ENCODE results near the gene ITGA1.

DNA sequence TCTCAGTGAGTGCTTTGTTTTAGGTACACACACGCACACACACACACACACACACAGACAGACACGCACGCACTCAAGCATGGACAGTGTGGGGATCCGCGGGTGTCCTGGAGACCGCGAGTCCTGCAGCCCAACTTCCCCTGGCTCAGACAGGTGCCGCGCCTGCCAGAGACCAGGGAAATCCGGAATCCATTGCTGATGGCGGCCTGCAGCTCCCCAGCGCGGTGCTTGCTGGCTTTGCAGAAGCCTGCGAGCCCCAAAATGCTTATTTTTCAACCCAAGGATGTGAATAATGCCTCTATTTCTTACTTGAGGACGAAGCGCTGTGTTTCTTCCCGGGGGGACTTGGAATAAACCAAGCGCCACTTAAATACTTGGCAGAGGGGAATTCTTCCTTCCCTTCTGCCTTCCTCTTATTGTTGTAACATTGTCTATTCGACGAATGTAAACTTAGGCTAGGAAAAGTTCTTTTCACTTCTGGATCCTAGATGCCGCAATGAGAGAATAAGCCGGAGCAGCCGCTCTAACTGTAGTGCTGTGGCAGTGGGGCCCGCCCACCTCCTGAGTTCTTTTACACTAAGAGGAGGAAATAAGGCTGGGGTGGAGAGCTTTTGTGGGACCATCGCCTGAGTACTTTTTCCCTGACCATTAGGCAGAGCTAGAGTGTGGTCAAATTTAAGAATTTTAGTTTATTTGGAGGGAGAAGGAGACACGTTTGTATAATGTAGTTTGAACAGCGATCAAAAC lies 202.2 kb downstream of the ITGA1 start:
- TF ChIP-seq POLR2A (IDR thresholded peaks at IDR 0.05): no peak
- TF ChIP-seq, protein P1, sequence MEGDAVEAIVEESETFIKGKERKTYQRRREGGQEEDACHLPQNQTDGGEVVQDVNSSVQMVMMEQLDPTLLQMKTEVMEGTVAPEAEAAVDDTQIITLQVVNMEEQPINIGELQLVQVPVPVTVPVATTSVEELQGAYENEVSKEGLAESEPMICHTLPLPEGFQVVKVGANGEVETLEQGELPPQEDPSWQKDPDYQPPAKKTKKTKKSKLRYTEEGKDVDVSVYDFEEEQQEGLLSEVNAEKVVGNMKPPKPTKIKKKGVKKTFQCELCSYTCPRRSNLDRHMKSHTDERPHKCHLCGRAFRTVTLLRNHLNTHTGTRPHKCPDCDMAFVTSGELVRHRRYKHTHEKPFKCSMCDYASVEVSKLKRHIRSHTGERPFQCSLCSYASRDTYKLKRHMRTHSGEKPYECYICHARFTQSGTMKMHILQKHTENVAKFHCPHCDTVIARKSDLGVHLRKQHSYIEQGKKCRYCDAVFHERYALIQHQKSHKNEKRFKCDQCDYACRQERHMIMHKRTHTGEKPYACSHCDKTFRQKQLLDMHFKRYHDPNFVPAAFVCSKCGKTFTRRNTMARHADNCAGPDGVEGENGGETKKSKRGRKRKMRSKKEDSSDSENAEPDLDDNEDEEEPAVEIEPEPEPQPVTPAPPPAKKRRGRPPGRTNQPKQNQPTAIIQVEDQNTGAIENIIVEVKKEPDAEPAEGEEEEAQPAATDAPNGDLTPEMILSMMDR (IDR thresholded peaks at IDR 0.05): no peak
- no peak for TF ChIP-seq EP300 (IDR thresholded peaks at IDR 0.05)
